HEK293T (cell line): ENCODE data around the gene IGFBP6.

ENCODE experiments used
- CTCF ChIA-PET: fragments of 350-600 bp; formaldehyde crosslinking; extraction: SDS; loops from one replicate; lab custom pipeline; 2021; ENCODE audit warnings: antibody characterized with exemption, inconsistent platforms; lab: Yijun Ruan, JAX
- POLR2A ChIA-PET: fragments of 350-600 bp; formaldehyde crosslinking; extraction: SDS; loops from one replicate; lab custom pipeline; 2020; ENCODE audit warnings: antibody characterized with exemption, inconsistent platforms; lab: Yijun Ruan, JAX
- DNase-seq: peaks from one replicate; pipeline ENCODE4 v3.0.0; 2012; ENCODE audit warnings: mixed read lengths; ENCODE audit errors: extremely low spot score
- ARNT ChIP-seq: fragments of 450-650 bp; IDR thresholded peaks from 2 replicates; pipeline ENCODE4 v1.6.1; 2017; ENCODE audit warnings: mild to moderate bottlenecking
- BHLHE40 ChIP-seq: fragments of 450-650 bp; IDR thresholded peaks from 2 replicates; pipeline ENCODE4 v1.6.1; 2016; ENCODE audit warnings: mild to moderate bottlenecking, moderate library complexity, borderline replicate concordance
- CTBP1 ChIP-seq: fragments of 450-650 bp; IDR thresholded peaks from 2 replicates; pipeline ENCODE4 v1.6.1; 2016; ENCODE audit warnings: borderline replicate concordance
- ELF4 ChIP-seq: fragments of 450-650 bp; IDR thresholded peaks from 2 replicates; pipeline ENCODE4 v1.6.1; 2017; ENCODE audit warnings: antibody characterized with exemption
- FOXA1 ChIP-seq: fragments of 450-650 bp; IDR thresholded peaks from 2 replicates; pipeline ENCODE4 v1.6.1; 2016; ENCODE audit warnings: mild to moderate bottlenecking
- FOXK2 ChIP-seq: fragments of 450-650 bp; IDR thresholded peaks from 2 replicates; pipeline ENCODE4 v1.6.1; 2016; ENCODE audit warnings: mild to moderate bottlenecking
- FOXM1 ChIP-seq: fragments of 450-650 bp; IDR thresholded peaks from 2 replicates; pipeline ENCODE4 v1.6.1; 2017; ENCODE audit warnings: mild to moderate bottlenecking, borderline replicate concordance
- HDGF ChIP-seq: fragments of 450-650 bp; IDR thresholded peaks from 2 replicates; pipeline ENCODE4 v1.6.1; 2017; ENCODE audit warnings: antibody characterized with exemption, borderline replicate concordance
- L3MBTL2 ChIP-seq: fragments of 450-650 bp; conservative IDR thresholded peaks from 2 replicates; pipeline ENCODE4 v1.6.1; 2016; ENCODE audit warnings: mild to moderate bottlenecking
- LEF1 ChIP-seq: fragments of 450-650 bp; IDR thresholded peaks from 2 replicates; pipeline ENCODE4 v1.6.1; 2017; ENCODE audit warnings: mild to moderate bottlenecking, borderline replicate concordance
- NFRKB ChIP-seq: fragments of 450-650 bp; IDR thresholded peaks from 2 replicates; pipeline ENCODE4 v1.6.1; 2016; ENCODE audit warnings: mild to moderate bottlenecking, moderate library complexity
- SP1 ChIP-seq: fragments of 450-650 bp; IDR thresholded peaks from 2 replicates; pipeline ENCODE4 v1.6.1; 2017
- SUZ12 ChIP-seq: fragments of 450-650 bp; IDR thresholded peaks from 2 replicates; pipeline ENCODE4 v1.6.1; 2016; ENCODE audit warnings: mild to moderate bottlenecking
- TARDBP ChIP-seq: fragments of 450-650 bp; IDR thresholded peaks from 2 replicates; pipeline ENCODE4 v1.6.1; 2016
- ZNF384 ChIP-seq: fragments of 450-650 bp; IDR thresholded peaks from 2 replicates; pipeline ENCODE4 v1.6.1; 2016
- TF ChIP-seq, protein P1 (sequence below): fragments of 450-650 bp; IDR thresholded peaks from 2 replicates; pipeline ENCODE4 v1.6.1; 2016

Gene IGFBP6

DNA sequence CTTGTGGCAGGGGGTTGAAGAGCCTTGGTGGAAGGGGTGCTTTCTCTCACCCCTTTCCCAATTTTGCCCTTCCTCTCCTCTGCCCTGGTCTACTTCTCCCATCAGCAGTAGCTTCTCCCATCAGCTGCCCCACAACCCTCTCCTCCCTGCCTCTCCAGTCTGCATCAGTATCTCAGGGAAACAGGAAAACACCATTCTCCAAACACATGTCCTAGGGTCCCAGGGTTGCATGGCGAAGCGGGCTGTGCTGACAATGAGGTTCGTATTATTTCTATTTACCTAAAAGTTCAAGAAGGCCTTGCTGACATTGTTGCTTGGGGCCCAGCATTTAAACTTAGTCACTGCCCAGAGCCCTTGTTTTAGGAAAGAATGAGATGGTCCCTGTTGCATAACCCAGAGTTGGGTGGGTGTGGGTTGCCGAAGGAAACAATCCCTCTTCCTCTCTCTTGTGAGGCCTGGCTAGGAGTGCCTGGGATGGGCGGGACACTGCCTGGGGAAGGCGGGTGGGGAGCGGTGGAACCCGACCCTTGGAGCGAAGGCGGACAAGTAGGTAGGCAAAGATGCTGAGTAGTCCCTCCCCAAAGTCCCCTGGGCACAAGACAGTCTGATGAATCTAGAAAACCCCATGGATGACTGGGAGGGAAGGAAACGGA lies 1.3 kb upstream of the IGFBP6 start:
- TF ChIP-seq, protein P1, sequence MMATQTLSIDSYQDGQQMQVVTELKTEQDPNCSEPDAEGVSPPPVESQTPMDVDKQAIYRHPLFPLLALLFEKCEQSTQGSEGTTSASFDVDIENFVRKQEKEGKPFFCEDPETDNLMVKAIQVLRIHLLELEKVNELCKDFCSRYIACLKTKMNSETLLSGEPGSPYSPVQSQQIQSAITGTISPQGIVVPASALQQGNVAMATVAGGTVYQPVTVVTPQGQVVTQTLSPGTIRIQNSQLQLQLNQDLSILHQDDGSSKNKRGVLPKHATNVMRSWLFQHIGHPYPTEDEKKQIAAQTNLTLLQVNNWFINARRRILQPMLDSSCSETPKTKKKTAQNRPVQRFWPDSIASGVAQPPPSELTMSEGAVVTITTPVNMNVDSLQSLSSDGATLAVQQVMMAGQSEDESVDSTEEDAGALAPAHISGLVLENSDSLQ: no peak
- TF ChIP-seq NFRKB (no peak), CTBP1 (no peak), ARNT (no peak), ELF4 (no peak), SP1 (no peak), FOXK2 (no peak), BHLHE40 (no peak), ZNF384 (no peak), TARDBP (no peak), FOXA1 (no peak), HDGF (no peak), FOXM1 (no peak), LEF1 (no peak), SUZ12 (no peak), L3MBTL2 (no peak)
- no peak for DNase-seq
- ChIA-PET CTCF (interaction anchor here (1.0 to 4.2 kb wide), 2 partner anchors 30 to 31 kb away, joined by 5 to 68 read pairs; no protein-coding TSS in a partner anchor), POLR2A (interaction anchor here (1.1 kb wide), 1 partner anchor 17 kb away, joined by 3 read pairs; the partner anchor contains the start of gene SPRYD3)

DNA sequence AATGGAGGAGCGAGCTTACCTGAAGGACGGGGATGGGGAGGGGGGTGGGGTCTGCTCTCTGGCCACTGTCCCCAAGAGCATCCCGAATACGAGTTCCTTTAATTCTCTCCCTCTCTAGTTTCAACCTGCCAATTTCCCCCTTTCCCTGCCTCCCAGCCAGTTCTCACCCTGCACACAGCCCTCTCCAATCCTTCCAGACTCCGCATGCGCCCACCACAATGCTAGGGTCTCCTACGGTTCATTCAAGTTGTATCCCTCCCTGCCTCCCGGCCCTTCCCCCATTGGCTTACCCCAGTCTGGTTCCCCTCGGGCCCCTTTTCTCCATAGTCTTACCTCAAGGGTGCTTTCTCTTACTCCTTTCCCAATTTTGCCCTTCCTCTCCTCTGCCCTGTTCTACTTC lies 708 bp upstream of the IGFBP6 start:
- CTCF ChIA-PET: interaction anchor here (4.2 kb wide), 1 partner anchor 31 kb away, joined by 68 read pairs; no protein-coding TSS in a partner anchor
- TF ChIP-seq FOXM1 (no peak), SP1 (no peak), ZNF384 (no peak), TARDBP (no peak), BHLHE40 (no peak), ELF4 (no peak), HDGF (no peak), SUZ12 (no peak), FOXA1 (no peak), L3MBTL2 (no peak), NFRKB (no peak), CTBP1 (no peak), LEF1 (no peak), ARNT (no peak), FOXK2 (no peak)
- TF ChIP-seq, protein P1: no peak
- POLR2A ChIA-PET: interaction anchor here (0.8 to 3.2 kb wide), 3 partner anchors 17 to 49 kb away, joined by 3 to 23 read pairs (median 3); partner anchors contain the start of gene SPRYD3
- no peak for DNase-seq

DNA sequence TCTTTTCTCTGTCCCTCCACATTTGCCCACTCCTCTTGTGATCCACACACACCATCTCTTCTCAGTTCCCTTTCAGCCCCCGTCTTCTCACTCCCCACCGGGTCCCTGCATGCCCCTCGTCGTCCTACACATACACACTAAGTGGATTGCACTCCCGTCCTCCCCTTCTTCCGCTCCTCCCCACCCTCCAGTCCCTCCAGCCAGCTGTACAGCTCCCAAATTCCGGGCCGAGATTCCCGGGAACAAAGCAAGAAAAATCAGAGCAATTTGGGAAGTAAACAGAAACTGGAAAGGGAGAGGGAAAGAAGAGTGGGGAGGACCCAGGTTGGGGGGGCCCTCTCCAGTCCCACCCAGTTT lies 282 bp upstream of the IGFBP6 start:
- no peak for DNase-seq
- CTCF ChIA-PET: interaction anchor here (4.2 kb wide), 1 partner anchor 32 kb away, joined by 68 read pairs; no protein-coding TSS in a partner anchor
- no peak for TF ChIP-seq SP1
- TF ChIP-seq SUZ12: no peak
- no peak for TF ChIP-seq FOXK2
- TF ChIP-seq NFRKB: no peak
- no peak for TF ChIP-seq HDGF
- TF ChIP-seq ZNF384: no peak
- TF ChIP-seq CTBP1: no peak
- TF ChIP-seq L3MBTL2: no peak
- TF ChIP-seq FOXM1: no peak
- no peak for TF ChIP-seq TARDBP
- TF ChIP-seq FOXA1: no peak
- TF ChIP-seq BHLHE40: no peak
- TF ChIP-seq ARNT: no peak
- no peak for TF ChIP-seq LEF1
- TF ChIP-seq, protein P1: no peak
- TF ChIP-seq ELF4: no peak
- POLR2A ChIA-PET: interaction anchor here (0.8 to 3.2 kb wide), 3 partner anchors 17 to 50 kb away, joined by 3 to 23 read pairs (median 3); partner anchors contain the start of gene SPRYD3

DNA sequence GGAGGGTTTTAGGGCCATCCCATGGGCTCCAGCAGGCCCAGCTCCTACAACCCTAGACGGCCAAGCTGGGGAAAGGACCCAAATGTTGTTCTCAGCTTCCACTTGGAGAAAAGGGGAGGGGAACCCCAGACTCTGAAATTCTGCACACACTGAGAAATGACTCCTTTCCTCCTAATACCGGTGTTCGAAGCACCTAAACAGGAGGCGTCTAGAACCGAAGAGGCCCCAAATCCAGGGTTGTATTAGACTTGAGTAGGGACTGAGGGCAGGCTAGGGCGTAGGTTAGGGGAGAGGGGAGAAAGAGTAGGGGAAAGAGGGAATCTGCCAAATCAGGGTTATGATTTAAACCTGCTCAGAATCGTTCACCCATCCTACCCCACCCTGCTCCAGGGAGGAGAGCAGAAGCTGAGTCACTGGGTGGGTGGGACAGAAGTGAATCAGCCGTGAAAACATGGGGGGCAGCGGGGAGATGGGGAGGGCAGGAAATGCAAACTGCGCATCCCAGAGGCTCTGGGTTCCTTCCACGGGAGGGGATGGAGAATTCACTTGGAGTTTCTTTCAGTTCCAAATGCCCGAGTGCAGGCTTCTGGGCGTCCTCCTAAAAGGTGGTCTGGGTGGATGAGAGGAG lies 1.0 kb downstream of the IGFBP6 start:
- CTCF ChIA-PET: interaction anchor here (0.8 to 4.2 kb wide), 13 partner anchors 10 to 71 kb away, joined by 3 to 68 read pairs (median 4); partner anchors contain the start of gene SPRYD3
- no peak for TF ChIP-seq ZNF384
- TF ChIP-seq ARNT: no peak
- TF ChIP-seq ELF4: no peak
- TF ChIP-seq LEF1: no peak
- TF ChIP-seq, protein P1: no peak
- no peak for TF ChIP-seq CTBP1
- no peak for TF ChIP-seq L3MBTL2
- no peak for TF ChIP-seq NFRKB
- TF ChIP-seq FOXA1: no peak
- TF ChIP-seq SUZ12: no peak
- TF ChIP-seq SP1: no peak
- no peak for TF ChIP-seq HDGF
- TF ChIP-seq FOXK2: no peak
- no peak for TF ChIP-seq FOXM1
- no peak for TF ChIP-seq BHLHE40
- TF ChIP-seq TARDBP: no peak
- POLR2A ChIA-PET: interaction anchor here (1.3 to 3.2 kb wide), 4 partner anchors 18 to 35 kb away, joined by 3 to 23 read pairs (median 7); partner anchors contain the start of gene SPRYD3
- DNase-seq: no peak
